GM12878 (cell line): Measurements from ENCODE around the gene S1PR2. TPM values are rescaled to one million over a fixed set of nuclear protein-coding genes. Genes with fewer than 3 reads are reported as not detected.
"Not testable (repeated sequence)": the region's sequence is repeated elsewhere in the genome, so short reads cannot be mapped to it uniquely, and the experiment has no call there.

Source experiments
- ATAC-seq: fragments of 200-7000 bp; cut with Tn5 transposase; 3 replicates; pipeline ENCODE4 v1.9.1; 2020; ENCODE audit warnings: mild to moderate bottlenecking, moderate library complexity
- BruUV-seq: library from RNA; stranded (reverse); fragments of 400-500 nt; replicated peaks from 2 replicates; lab custom pipeline; 2021; lab: Mats Ljungman, UMichigan
- CTCF ChIA-PET: fragments of 300-600 bp; sonication (Branson Sonifier 250); formaldehyde crosslinking; extraction: SDS; loops from one replicate; lab custom pipeline; 2021; ENCODE audit warnings: inconsistent platforms; lab: Yijun Ruan, JAX
- POLR2A ChIA-PET: fragments of 350-600 bp; formaldehyde crosslinking; extraction: SDS; loops from one replicate; lab custom pipeline; 2021; ENCODE audit warnings: inconsistent platforms; lab: Charles Lee
- RAD21 ChIA-PET: fragments of 300-600 bp; sonication (Branson Sonifier 250); formaldehyde crosslinking; loops from one replicate; lab custom pipeline; 2023; ENCODE audit warnings: antibody characterized with exemption; ENCODE audit not compliant: unreplicated experiment; lab: Charles Lee
- SMC1A ChIA-PET: fragments of 300-600 bp; sonication (Branson Sonifier 250); formaldehyde crosslinking; loops from one replicate; lab custom pipeline; 2023; ENCODE audit not compliant: unreplicated experiment, uncharacterized antibody; lab: Charles Lee
- DNase-seq: peaks from one replicate; pipeline ENCODE4 v3.0.0-alpha.2; 2011; ENCODE audit warnings: low read depth, low spot score
- FAIRE-seq: peaks from 3 replicates; lab custom pipeline; 2011; peaks lifted over from hg19 to GRCh38; lab: Jason Lieb, UNC
- H2AFZ ChIP-seq: 2 replicates; pipeline ENCODE4 v1.6.0; 2011; ENCODE audit warnings: low read depth, low read length, control low read depth; ENCODE audit not compliant: control insufficient read depth
- H3K27ac ChIP-seq: 2 replicates; pipeline ENCODE4 v1.5.1; 2011; ENCODE audit warnings: control low read depth; ENCODE audit not compliant: control insufficient read depth, insufficient read depth
- H3K27me3 ChIP-seq, 2 experiments: replicated peaks in 1 of 2; 2 replicates each; pipeline versions ENCODE4 v1.6.0 to v1.6.1; 2011; ENCODE audit warnings: low read length in 1 of 2; ENCODE audit not compliant: control insufficient read depth in 2 of 2, insufficient read depth in 2 of 2
- H3K36me3 ChIP-seq, 2 experiments: 2 replicates each; pipeline ENCODE4 v1.5.1; 2011; ENCODE audit warnings: low read length in 1 of 2; ENCODE audit not compliant: control insufficient read depth in 2 of 2, insufficient read depth in 2 of 2
- H3K4me1 ChIP-seq: 2 replicates; pipeline ENCODE4 v1.6.1; 2011; ENCODE audit warnings: mild to moderate bottlenecking, low read length, moderate library complexity, mixed read lengths; ENCODE audit not compliant: control insufficient read depth, insufficient read depth
- H3K4me2 ChIP-seq: 2 replicates; pipeline ENCODE4 v1.6.0; 2011; ENCODE audit warnings: control low read depth; ENCODE audit not compliant: control insufficient read depth, insufficient read depth
- H3K4me3 ChIP-seq: fragments of 200-600 bp; sonication (generic); 2 replicates; pipeline ENCODE4 v1.5.1; 2016
- H3K79me2 ChIP-seq: 2 replicates; pipeline ENCODE4 v1.6.0; 2011; ENCODE audit warnings: low read length; ENCODE audit not compliant: control insufficient read depth, insufficient read depth
- H3K9ac ChIP-seq: 2 replicates; pipeline ENCODE4 v1.8.0; 2011; ENCODE audit warnings: low read length, control low read depth, mixed read lengths; ENCODE audit not compliant: control insufficient read depth, insufficient read depth
- H3K9me3 ChIP-seq: replicated peaks from 3 replicates; pipeline ENCODE4 v1.5.1; 2011; ENCODE audit warnings: mild to moderate bottlenecking, low read length; ENCODE audit not compliant: control insufficient read depth, insufficient read depth
- H4K20me1 ChIP-seq: 2 replicates; pipeline ENCODE4 v1.6.0; 2011; ENCODE audit not compliant: control insufficient read depth, insufficient read depth
- BACH1 ChIP-seq: fragments of 450-650 bp; IDR thresholded peaks from 2 replicates; pipeline ENCODE4 v1.6.1; 2017; ENCODE audit warnings: mild to moderate bottlenecking, borderline replicate concordance
- ESRRA ChIP-seq: IDR thresholded peaks from 2 replicates; pipeline ENCODE4 v1.6.1; 2012; ENCODE audit warnings: mild to moderate bottlenecking, low read length, improper control_type of control experiment
- IKZF1 ChIP-seq: fragments of 450-650 bp; conservative IDR thresholded peaks from 2 replicates; pipeline ENCODE4 v1.6.1; 2017; ENCODE audit warnings: antibody characterized with exemption, mild to moderate bottlenecking
- LARP7 ChIP-seq: fragments of 450-650 bp; IDR thresholded peaks from 2 replicates; pipeline ENCODE4 v1.6.1; 2017; ENCODE audit warnings: mild to moderate bottlenecking
- RAD51 ChIP-seq: fragments of 450-650 bp; IDR thresholded peaks from 2 replicates; pipeline ENCODE4 v1.6.1; 2016; ENCODE audit warnings: moderate library complexity, mild to moderate bottlenecking, inconsistent platforms
- RELA ChIP-seq: fragments of 450-650 bp; IDR thresholded peaks from 2 replicates; pipeline ENCODE4 v1.8.0; 2014; ENCODE audit warnings: borderline replicate concordance; ENCODE audit not compliant: partially characterized antibody
- ZNF384 ChIP-seq: IDR thresholded peaks from 2 replicates; pipeline ENCODE4 v1.6.1; 2012; ENCODE audit warnings: low read depth, mild to moderate bottlenecking, low read length, improper control_type of control experiment, borderline replicate concordance
- ZZZ3 ChIP-seq: IDR thresholded peaks from 2 replicates; pipeline ENCODE4 v1.6.1; 2011; ENCODE audit warnings: low read depth; ENCODE audit not compliant: control insufficient read depth, insufficient read length
- WGBS: methylation state at CpG from one replicate; pipeline ENCODE4 v1.1.6; 2016; ENCODE audit warnings: low lambda C conversion rate; ENCODE audit not compliant: insufficient replicate concordance, insufficient coverage; ENCODE audit errors: missing lambda C conversion rate; 5-methylcytosine and 5-hydroxymethylcytosine counted together
- in situ Hi-C: fragments of 300-500 bp; cut with MboI; formaldehyde crosslinking; loops from 9 replicates; pipeline ENCODE4 v1.14.3; 2018; ENCODE audit warnings: mixed read lengths
- intact Hi-C: fragments of 100-400 bp; cut with micrococcal nuclease; formaldehyde crosslinking; loops from one replicate; pipeline ENCODE4 v1.14.2; 2022; ENCODE audit not compliant: unreplicated experiment
- polyA plus RNA-seq, 11 experiments: library from polyadenylated mRNA; depleted of rRNA in 4 of 11; unstranded in 6 of 11; stranded (reverse) in 5 of 11; fragments of >200 nt; fragmentation: Nextera tagmentation in 4 of 11; fragmentation: Illumina TruSeq in 1 of 11; extraction: Ambion mirVana in 4 of 11; extraction: Trizol in 1 of 11; gene quantifications; 1 replicate in 1 of 11; 2 replicates in 10 of 11; pipeline versions ENCODE4 v1.2.1 to v1.2.3, GENCODE V29; 2011 to 2016; ENCODE audit warnings: inconsistent platforms in 2 of 11, missing spikeins in 2 of 11, low read depth in 1 of 11
- total RNA-seq, 4 experiments: library from RNA; depleted of rRNA in 3 of 4; stranded (reverse); fragments of >200 nt in 3 of 4; fragmentation: Illumina TruSeq in 1 of 4; extraction: Trizol in 1 of 4; gene quantifications; 2 replicates each; pipeline versions ENCODE4 v1.2.1 to v1.2.3, GENCODE V29; 2013 to 2021
- TF ChIP-seq, protein P1 (sequence below): IDR thresholded peaks from 2 replicates; pipeline ENCODE4 v1.6.1; 2012; ENCODE audit warnings: improper control_type of control experiment, low read depth, low read length; ENCODE audit not compliant: insufficient replicate concordance

Gene S1PR2
- total and polyA plus RNA-seq, 10 of the 15 experiments (the other 5 are each of a cell fraction or from before 2014, with no cell fraction given): 4.9 to 26.8 (median 11.6) TPM

- H3K79me2 ChIP-seq, H4K20me1 ChIP-seq, DNase-seq, H3K9me3 ChIP-seq, H2AFZ ChIP-seq, FAIRE-seq, BruUV-seq, ATAC-seq, H3K27me3 ChIP-seq, H3K36me3 ChIP-seq: not testable (repeated sequence)
- Histone ChIP-seq H3K4me1 (peaks cover 53% of the 10 kb centered on the region), H3K9ac (peak overlapping the region; percentile 77; the same call in 1 of the 2 replicates), H3K27ac (peak overlapping the region; percentile 94), H3K4me3 (peak overlapping the region; percentile 18; the same call in 1 of the 2 replicates), H3K4me2 (peak overlapping the region; percentile 73; the same call in 1 of the 2 replicates)
- ChIA-PET POLR2A (interaction anchor here (0.6 to 3.3 kb wide), 12 partner anchors 10 to 1568 kb away, joined by 3 to 43 read pairs (median 6); partner anchors contain the start of gene ANGPTL6), CTCF (interaction anchor here (0.7 to 4.9 kb wide), 10 partner anchors 9 to 177 kb away, joined by 3 to 41 read pairs (median 4); partner anchors contain the start of genes ANGPTL6, ICAM1 and MRPL4), SMC1A (interaction anchor here (1.1 to 3.6 kb wide), 6 partner anchors 10 to 132 kb away, joined by 3 to 22 read pairs (median 5); partner anchors contain the start of genes ANGPTL6, ICAM1 and MRPL4), RAD21 (interaction anchor here (1.0 to 3.3 kb wide), 13 partner anchors 9 to 177 kb away, joined by 3 to 42 read pairs (median 6); partner anchors contain the start of genes ANGPTL6, ICAM1, ICAM5 and P2RY11)
- in situ Hi-C loops: loop anchor here (5.0 to 25.0 kb wide), 2 partner anchors 133 to 1098 kb away; partner anchors contain the start of genes ANGPTL6, OR7G3 and ZNF317
- WGBS: 37% methylated on average over 7 of the region's 7 CpGs
- intact Hi-C loops: loop anchor here (5.0 kb wide), 1 partner anchor 38 kb away; no protein-coding TSS in a partner anchor
- TF ChIP-seq ZNF384: 0 out of 2 replicates have a peak, but pooled peaks have one; percentile 20
Observed at GRCh38 chr19:10235409-10235808, 4.3 kb upstream of the S1PR2 start.

DNA sequence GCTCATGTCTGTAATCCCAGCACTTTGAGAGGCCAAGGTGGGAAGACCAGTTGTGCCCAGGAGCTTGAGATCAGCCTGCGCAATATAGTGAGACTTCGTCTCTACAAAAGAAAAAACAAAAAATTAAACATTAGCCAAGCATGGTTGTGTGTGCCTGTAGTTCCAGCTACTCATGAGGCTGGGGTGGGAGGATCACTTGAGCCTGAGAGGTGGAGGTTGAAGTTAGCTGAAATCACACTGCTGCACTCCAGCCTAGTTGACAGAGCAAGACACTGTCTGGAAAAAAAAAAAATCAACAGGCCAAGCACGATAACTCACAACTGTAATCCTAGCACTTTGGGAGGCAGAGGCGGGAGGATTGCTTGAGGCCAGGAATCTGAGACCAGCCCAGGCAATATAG lies 3.9 kb upstream of the S1PR2 start:
- Histone ChIP-seq H4K20me1 (no peaks in the 10 kb centered on the region), H3K9ac (no peak overlapping the region), H3K27me3 (no peaks in the 10 kb centered on the region), H3K4me1 (peaks cover 49% of the 10 kb centered on the region), H3K9me3 (no peaks in the 10 kb centered on the region), H3K4me2 (no peak overlapping the region), H3K27ac (no peak overlapping the region; the same call in 1 of the 2 replicates), H3K4me3 (no peak overlapping the region), H3K36me3 (no peaks in the 10 kb centered on the region; a peak in 1 of 4 replicates), H3K79me2 (peaks cover 13% of the 10 kb centered on the region), H2AFZ (no peak overlapping the region)
- in situ Hi-C loops: loop anchor here (5.0 to 25.0 kb wide), 2 partner anchors 133 to 1098 kb away; partner anchors contain the start of genes ANGPTL6, OR7G3 and ZNF317
- ATAC-seq (no peak), DNase-seq (no peak), FAIRE-seq (no peak)
- ChIA-PET RAD21 (interaction anchor here (1.2 to 3.3 kb wide), 5 partner anchors 9 to 132 kb away, joined by 4 to 42 read pairs (median 7); partner anchors contain the start of genes ANGPTL6 and P2RY11), CTCF (interaction anchor here (0.6 to 4.9 kb wide), 8 partner anchors 8 to 181 kb away, joined by 3 to 41 read pairs (median 3); partner anchors contain the start of genes ICAM1, MRPL4 and PPAN), POLR2A (interaction anchor here (0.6 to 3.3 kb wide), 9 partner anchors 11 to 1567 kb away, joined by 3 to 43 read pairs (median 3); partner anchors contain the start of gene ANGPTL6), SMC1A (interaction anchor here (0.8 to 3.6 kb wide), 5 partner anchors 11 to 136 kb away, joined by 3 to 22 read pairs (median 6); partner anchors contain the start of genes ANGPTL6 and ICAM1)
- no TSS peak for BruUV-seq
- intact Hi-C loops: loop anchor here (5.0 kb wide), 1 partner anchor 38 kb away; no protein-coding TSS in a partner anchor
- 67% methylated on average over 4 of the region's 4 CpGs for WGBS
- TF ChIP-seq BACH1 (no peak), RELA (no peak), LARP7 (no peak), ESRRA (no peak), IKZF1 (no peak), RAD51 (no peak), ZZZ3 (no peak)
- TF ChIP-seq, protein P1, sequence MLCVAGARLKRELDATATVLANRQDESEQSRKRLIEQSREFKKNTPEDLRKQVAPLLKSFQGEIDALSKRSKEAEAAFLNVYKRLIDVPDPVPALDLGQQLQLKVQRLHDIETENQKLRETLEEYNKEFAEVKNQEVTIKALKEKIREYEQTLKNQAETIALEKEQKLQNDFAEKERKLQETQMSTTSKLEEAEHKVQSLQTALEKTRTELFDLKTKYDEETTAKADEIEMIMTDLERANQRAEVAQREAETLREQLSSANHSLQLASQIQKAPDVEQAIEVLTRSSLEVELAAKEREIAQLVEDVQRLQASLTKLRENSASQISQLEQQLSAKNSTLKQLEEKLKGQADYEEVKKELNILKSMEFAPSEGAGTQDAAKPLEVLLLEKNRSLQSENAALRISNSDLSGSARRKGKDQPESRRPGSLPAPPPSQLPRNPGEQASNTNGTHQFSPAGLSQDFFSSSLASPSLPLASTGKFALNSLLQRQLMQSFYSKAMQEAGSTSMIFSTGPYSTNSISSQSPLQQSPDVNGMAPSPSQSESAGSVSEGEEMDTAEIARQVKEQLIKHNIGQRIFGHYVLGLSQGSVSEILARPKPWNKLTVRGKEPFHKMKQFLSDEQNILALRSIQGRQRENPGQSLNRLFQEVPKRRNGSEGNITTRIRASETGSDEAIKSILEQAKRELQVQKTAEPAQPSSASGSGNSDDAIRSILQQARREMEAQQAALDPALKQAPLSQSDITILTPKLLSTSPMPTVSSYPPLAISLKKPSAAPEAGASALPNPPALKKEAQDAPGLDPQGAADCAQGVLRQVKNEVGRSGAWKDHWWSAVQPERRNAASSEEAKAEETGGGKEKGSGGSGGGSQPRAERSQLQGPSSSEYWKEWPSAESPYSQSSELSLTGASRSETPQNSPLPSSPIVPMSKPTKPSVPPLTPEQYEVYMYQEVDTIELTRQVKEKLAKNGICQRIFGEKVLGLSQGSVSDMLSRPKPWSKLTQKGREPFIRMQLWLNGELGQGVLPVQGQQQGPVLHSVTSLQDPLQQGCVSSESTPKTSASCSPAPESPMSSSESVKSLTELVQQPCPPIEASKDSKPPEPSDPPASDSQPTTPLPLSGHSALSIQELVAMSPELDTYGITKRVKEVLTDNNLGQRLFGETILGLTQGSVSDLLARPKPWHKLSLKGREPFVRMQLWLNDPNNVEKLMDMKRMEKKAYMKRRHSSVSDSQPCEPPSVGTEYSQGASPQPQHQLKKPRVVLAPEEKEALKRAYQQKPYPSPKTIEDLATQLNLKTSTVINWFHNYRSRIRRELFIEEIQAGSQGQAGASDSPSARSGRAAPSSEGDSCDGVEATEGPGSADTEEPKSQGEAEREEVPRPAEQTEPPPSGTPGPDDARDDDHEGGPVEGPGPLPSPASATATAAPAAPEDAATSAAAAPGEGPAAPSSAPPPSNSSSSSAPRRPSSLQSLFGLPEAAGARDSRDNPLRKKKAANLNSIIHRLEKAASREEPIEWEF: no peak
